ENCODE results near the gene SIAH1.
"Not testable (repeated sequence)": the region's sequence is repeated elsewhere in the genome, so short reads cannot be mapped to it uniquely, and the experiment has no call there.

The SIAH1 gene

GRCh38 chr16:48365025-48365600 is 20.1 kb downstream of the SIAH1 start:
- DNase-seq = no peak

GRCh38 chr16:48361540-48362144 is 23.6 kb downstream of the SIAH1 start:
- no peak for DNase-seq

DNA sequence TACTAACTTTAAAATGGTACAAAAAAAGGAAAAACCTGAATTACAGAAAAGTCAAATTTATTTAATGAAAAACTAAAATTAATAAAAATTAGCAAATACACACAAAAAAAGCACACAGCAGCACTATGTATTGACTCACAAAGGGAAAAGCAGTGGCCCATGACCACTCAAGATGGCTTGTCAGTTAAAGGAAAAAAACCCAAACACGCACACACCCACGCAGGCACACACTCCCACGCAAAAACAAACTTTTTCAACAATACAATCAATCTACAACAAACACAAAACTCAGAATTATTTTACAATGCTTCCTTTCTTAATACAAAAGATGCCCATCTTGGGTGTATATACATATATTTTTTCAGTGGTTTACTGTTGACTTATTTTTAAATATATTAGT is 24.2 kb downstream of the SIAH1 start:
- no peak for DNase-seq

DNA sequence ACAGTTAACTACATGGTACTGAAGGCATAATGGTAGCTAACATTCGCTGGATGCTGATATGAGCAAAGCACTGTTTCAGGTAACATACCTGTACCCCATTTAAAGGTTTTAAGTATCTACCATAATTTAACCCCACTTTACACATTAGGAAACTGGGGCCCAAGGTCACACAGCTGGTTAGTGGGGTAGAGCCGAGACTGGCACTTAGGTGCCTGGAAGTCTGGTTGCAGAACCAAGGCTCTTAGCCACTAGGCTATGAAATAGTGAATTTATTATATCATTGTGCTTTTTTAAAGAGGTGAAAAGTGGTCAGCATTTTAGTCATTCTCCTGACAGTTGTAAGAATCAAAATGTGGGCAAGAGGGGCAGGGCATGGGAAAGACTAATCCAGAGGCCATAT is 25.2 kb downstream of the SIAH1 start:
- DNase-seq = no peak

DNA sequence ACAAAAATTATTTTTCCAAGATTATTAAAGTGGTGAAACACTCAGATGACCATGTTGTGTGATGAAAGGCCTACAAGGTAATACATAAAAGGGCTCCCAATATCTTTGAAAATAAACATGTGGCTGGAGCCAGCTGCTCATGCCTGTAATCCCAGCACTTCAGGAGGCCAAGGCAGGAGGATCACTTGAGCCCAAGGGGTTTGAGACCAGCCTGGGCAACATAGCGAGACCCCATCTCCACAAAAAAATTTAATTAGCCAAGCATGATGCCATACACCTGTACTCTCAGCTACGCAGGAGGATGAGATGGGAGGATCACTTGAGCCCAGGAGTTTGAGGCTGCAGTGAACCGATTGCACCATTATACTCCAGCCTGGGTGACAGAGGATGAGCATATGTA is 26.8 kb downstream of the SIAH1 start:
- DNase-seq = no peak

DNA sequence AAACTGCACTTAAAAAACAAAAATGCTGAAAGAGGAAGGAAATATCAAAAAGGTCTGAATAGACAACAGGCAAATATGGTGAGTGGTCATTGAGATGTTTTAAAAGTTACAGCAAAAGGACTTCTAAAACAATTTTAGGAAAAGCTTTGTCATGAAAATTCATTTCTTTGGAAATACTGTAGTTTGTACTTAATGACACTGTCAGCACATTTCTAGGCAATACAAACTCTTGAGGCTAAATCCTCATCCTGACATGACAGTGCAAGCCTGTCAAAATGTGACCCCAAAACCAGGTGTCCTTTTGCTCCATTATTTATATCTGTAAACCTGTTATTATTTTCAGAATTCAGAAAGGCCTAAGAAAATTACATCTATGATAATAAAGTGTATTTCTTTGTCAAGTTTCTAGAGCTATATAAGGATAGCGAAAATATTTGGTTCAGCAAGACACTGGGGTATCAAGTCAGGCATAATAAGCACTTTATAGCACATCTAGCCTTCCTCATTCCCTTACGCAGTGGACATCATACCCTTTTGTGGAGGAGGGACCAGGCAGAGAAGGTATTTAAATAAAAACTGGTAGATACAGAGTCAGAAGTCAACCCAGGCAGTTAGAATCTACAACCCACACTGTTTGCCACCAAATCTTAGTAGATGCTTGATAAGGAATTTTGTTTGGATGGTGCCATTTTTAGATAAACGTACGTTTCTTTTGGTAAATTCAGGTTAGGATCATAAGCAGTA is 28.4 kb downstream of the SIAH1 start:
- DNase-seq = no peak

DNA sequence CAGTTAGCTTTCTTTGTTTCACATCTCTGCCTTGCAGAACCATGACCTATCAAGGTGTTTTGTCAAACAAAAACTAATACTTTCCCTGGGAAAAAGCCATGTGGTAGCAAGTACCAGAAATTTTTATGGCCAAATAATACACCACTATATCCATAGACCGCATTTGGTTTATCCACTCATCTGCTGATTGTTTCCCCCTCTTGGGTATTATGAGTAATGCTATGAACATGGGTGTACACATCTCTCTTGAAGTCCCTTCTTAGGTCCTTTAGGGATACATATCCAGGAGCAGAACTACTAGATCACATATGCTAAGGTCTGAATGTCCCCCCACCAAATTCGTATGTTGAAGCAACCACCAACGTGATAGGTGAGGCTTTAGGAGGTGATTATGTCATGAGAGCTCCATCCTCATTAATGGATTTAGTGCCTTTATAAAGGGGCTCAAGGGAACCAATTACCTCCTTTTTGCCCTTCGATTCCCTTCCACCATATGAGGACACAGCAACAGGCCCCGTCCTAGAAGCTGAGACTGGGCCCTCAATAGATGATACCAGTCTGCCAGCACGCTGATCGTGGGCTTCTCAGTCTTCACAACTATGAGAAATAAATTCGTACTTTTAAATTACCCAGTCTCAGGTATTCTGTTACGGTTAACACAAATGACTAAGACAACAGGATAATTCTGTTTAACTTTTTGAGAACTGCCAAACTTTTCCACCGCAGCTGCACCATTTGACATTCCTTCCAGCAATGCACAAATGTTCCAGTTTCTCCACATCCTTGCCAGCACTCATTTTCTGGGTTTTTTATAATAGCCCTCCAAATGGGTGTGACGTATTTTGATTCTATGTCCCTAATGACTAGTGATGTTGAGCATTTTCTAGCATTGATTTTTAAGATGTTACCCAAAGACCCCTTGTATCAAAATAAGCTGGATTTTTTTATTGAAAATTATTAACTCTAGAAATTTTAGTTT is 30.0 kb downstream of the SIAH1 start:
- no peak for DNase-seq

GRCh38 chr16:48354385-48354784 is 30.8 kb downstream of the SIAH1 start:
- not testable (repeated sequence) for DNase-seq

DNA sequence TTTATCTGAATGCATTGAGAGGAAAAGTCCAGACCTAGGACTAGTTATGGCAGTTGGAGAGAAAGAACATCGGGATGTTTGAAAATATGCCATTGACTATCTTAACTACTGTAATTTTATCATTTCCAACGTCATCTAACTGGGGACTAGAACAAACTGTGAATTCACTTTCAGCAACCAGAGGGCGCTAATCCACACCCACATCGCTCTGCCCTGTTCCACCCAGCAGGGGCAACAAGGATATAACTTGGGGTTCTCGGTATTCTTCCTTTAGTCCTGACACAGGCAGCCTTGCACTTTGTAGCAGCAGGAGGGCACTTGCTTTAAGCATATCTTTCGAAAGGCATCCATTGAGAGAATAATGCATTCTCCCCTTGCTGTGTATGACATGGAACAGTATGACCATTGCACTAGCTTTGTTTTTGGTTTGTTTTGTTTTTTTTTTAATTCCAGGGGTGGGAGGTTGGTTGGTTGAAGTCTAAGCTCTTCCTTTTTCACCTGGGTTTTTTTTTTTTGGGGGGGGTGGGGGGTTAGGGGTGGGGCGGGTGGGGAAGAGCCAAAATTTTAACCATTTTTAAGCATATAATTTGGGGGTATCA is 31.5 kb downstream of the SIAH1 start:
- DNase-seq = peak; percentile 43

GRCh38 chr16:48352648-48353390 is 32.4 kb downstream of the SIAH1 start:
- DNase-seq = no peak

DNA sequence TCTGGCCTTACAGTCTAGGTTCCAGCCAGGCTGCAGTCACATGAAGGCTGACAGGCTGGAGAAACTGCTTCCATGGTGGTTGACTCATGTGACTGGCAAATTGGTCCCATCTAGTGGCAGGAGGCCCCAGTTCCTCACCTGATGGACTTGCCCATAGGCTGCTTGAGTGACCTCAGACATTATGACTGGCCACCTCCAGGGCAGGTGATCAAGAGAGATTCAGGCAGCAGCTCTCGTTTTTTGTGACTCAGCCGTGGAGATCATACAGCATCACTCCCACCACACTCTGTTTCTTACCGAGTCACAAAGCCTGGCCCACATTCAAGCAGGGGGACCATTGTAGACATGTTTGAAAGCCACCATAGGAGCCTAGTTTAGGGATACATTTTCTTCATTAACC is 34.5 kb downstream of the SIAH1 start:
- no peak for DNase-seq

GRCh38 chr16:48347980-48348379 is 37.2 kb downstream of the SIAH1 start:
- no peak for DNase-seq

GRCh38 chr16:48347191-48347865 is 37.9 kb downstream of the SIAH1 start:
- DNase-seq = no peak

DNA sequence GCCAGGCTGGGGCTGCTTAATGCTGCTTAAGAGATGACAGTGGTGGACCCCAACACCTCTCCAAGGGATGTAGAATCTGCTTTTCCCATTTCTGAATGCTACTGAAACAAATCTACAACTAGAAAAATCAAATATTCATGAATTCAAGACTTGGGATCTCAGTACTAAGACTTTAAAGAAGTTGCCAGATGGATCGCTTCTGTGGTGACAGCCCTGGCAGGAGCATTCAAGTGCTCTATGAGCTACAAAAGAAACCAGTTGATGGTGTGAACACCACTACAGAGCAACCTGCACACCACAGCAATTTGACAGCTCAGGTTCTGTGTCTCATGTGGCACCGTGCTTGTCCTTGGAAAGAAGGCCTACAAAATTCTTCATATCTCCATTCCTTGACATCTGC is 42.6 kb downstream of the SIAH1 start:
- no peak for DNase-seq

DNA sequence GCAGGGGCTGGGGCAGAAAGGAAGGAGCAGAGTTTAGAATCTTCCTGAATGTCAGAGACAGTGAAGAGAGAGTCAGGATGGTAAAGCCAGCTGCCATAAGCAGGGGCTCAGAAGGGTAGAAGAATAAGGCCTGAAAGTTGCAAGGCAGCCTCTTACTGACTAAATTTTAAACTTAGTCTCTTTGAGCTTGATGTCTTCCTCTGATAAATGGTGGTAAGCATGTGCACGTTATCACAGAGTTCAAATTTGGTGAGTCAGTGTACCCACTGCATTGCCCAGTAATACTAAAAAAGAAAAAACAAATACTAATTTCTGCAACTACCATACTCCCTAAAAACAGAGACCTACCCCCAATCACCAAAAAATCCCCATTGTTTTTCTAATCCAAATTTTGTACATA is 45.2 kb downstream of the SIAH1 start:
- no peak for DNase-seq

DNA sequence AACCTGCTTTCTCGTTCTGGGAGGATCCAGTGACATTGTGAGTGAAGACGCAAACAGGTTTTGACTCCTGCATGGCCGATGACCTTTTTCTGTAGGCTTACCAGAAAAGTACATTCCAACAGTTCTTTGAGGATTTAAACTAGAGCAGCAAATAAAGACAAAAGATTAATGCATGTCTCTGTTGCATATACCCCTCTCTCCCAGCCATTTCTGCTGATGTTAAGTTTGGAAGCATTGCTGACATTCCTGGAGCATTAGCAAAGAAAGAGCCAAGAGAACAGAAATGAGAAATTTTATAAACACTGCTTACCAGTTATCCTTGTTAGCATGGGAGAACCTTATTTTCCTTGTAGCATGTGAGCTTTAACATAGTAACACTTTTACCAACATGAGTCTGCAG is 49.3 kb downstream of the SIAH1 start:
- no peak for DNase-seq

DNA sequence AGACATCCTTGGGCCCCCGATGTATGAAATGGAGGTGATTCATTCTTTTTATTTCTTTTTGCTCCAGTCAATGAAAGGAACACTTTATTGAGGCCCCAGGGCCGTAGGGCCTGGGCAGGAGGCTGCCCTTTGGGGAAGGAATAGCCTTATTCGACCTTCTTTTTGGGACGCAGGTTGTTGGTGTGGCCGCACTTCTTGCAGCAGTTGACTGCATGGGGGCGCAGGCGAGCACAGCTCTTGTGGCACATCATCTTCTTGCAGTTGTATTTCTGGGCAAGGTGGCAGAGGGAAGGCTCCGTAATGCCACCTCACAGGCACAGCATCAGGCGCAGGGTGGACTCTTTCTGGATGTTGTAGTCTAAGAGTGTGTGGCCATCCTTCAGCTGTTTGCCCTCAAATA is 50.9 kb downstream of the SIAH1 start:
- DNase-seq = no peak

DNA sequence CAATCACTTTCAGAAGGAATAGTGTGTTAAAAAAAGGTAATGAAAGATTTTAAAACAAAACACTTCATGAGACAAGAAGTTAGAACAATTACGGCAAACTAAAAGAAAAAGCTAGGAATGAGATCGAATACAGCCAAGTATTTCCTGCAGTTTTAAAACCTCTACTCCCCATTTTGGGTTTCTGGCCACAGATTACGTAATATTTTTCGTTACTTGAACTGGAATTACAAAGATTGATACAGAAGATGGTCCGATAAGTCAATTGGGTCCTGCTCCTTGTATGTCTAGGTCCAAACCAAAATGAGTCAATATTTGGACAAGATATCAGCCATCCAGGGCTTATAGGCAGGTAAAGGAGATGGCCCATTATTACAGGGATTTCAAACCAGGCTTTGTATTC is 52.2 kb downstream of the SIAH1 start:
- DNase-seq = no peak

DNA sequence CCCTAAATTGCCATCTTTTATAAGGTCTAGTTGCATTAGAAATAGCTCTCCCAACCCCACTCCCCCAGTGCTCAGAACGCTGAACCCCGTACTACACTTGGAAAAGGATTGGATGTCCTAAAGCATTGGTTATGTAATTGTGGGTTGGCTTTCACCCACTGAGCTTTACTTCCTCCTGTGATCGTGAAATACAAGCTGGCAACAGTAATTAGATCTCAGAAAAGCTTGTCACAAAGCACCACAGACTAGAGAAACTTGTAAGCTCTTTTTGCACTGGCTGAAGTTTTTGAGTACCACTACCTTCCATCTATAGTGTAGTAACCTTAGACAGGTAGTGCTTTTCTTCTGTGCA is 54.4 kb downstream of the SIAH1 start:
- DNase-seq = no peak

- DNase-seq = no peak
Measured at GRCh38 chr16:48330189-48330840, 54.9 kb downstream of the SIAH1 start.

GRCh38 chr16:48329138-48329537 is 56.1 kb downstream of the SIAH1 start:
- DNase-seq = no peak

All from SHP77 treated with DMSO at 0.1 percent for 48 hours (cell line).